Activated effector memory CD4-positive, alpha-beta T cell treated with Interleukin-2 at 50 U/mL for 16 hours (primary cell): Measurements from ENCODE around the gene EPO.
"Not testable (repeated sequence)": the region's sequence is repeated elsewhere in the genome, so short reads cannot be mapped to it uniquely, and the experiment has no call there.

ENCODE experiments used
- DNase-seq: peaks from one replicate; pipeline ENCODE4 v3.0.0-alpha.2; 2020

EPO gene

DNA sequence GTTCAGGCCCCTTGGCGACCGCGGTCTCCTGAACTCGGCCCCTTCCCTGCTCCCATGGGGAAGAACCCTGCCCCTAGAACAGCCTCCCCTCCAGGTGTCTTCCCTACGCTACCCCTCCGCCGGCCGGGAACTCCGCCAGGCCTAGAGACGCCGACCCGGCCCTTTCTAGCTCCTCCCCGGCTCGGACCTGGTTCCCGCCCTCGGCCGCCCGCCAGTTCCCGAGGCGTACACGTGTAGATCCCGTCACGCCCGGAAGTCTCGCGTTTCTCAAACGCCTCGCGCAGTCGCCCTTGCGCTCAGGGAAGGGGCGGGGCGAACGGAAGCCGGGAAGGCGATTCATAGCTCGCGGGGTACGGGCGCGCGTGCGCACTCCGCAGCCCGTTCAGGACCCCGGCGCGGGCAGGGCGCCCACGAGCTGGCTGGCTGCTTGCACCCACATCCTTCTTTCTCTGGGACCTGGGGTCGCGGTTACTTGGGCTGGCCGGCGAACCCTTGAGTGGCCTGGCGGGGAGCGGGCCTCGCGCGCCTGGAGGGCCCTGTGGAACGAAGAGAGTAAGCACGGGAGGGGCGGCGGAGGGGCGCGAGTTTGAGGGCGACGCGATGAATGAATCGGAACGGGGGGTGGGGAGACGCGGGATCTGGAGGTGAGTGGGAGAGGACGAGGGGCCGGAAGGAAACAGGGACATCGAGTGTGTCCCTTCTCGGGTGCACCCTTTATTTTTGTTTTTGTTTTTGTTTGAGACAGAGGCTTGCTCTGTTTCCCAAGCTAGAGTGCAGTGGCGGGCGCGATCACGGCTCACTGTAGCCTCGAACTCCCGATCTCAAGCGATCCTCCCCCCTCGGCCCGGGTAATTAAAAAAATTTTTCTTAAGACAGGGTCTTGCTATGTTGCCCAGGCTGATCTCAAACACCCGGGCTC, 14.3 kb upstream of the EPO start, which contains the start of gene POP7:
Gene POP7, plus strand, starts transcription at position 369 of the 919 bp plus-strand sequence. CDS start 710 bp downstream, outside the sequence.
- peak; percentile 97 for DNase-seq

DNA sequence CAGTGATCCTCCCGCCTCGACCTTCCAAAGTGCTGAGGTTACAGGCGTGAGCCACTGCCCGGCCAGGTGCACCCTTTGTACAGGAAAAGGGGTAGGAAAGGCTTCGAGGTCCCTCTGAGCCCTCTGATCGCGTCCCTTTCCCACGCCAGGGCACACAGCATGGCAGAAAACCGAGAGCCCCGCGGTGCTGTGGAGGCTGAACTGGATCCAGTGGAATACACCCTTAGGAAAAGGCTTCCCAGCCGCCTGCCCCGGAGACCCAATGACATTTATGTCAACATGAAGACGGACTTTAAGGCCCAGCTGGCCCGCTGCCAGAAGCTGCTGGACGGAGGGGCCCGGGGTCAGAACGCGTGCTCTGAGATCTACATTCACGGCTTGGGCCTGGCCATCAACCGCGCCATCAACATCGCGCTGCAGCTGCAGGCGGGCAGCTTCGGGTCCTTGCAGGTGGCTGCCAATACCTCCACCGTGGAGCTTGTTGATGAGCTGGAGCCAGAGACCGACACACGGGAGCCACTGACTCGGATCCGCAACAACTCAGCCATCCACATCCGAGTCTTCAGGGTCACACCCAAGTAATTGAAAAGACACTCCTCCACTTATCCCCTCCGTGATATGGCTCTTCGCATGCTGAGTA, 13.5 kb upstream of the EPO start:
- no peak for DNase-seq

DNA sequence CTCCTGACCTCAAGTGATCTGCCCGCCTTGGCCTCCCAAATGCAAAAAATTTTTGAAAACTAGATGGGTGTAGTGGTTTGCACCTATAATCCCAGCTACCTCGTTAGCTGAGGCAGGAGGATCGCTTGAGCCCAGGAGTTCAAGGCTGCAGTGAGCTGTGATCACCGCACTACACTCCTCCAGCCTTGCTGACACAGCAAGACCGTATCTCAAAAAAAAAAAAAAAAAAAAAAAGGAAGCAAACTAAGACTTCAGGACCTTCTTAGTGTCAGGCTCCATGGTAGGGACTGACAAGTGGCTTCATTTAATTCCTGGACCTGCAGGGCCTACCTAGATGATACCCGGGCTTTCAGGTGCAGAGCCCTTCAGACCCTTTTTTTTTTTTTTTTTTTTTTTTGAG, 11.9 kb upstream of the EPO start:
- no peak for DNase-seq

DNA sequence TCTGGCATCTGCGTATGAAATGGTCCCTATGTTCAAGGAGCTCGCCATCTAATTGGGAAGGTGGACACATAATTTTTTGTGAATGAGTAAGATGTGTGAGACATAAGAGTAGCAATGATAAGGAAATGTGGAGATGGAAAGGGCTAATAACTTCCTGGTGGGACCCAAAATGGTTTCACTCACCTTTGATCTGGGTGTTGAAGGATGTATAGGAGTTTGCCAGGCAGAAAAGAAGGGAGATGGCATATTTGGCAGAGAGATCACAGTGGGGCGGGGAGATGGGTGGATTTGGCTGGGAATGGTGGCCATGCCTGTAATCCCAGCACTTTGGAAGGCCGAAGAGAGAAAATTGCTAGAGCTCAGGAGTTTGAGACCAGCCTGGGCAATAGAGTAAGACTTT, 9.8 kb upstream of the EPO start:
- DNase-seq, result no peak

DNA sequence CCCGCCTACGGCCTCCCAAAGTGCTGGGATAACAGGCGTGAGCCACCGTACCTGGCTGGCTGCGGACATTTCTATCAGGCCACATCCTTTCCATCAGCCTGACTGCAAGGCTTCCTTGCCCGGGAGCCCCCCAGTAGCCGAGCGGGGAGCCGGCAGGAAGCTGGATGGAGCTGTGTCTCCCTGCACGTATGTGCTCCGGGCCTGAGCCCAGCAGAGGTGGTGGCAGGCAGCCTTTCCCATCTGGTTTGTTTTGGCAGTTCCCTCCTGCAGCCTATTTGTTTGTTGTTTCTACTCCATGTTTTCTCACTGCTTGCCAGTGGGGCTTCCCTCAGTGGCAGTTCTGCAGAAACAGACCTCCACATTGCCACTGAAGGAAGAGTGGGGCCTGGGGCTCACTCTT, 8.9 kb upstream of the EPO start:
- no peak for DNase-seq

DNA sequence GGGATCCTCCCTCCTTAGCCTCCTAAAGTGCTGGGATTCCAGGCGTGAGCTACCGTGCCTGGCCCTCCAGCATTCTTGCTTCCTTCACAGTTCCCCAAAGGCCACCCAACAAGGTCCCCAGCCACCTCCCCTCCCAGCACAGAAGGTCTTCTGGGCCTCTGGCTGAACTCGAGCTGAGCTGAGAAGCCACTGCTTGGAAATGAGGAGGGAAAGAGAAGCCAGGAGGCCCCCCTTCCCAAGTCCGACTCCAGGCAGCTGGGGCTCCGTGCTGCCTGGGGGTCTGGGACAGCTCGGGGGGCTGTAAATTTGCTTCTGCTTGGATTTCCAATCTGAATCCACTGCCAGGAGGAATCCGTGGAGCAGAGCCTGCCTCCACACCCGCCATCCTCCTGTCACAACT, 5.5 kb upstream of the EPO start:
- DNase-seq, result no peak

DNA sequence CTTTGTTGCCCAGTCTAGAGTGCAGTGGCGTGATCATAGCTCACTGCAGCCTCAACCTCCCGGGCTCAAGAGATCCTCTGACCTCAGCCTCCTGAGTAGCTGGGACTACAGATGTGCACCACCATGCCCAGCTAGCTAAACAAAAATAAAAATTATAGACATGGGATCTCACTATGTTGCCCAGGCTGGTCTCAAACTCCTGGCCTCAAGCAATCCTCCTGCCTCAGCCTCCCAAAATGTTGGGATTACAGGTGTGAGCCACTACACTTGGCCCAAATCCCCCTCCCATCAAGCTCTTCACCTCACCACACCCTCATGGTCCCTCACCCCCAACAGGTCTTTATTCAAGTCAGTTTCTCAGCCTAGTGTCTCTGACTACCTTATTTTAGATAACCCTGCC, 3.2 kb upstream of the EPO start:
- DNase-seq, result not testable (repeated sequence)

DNA sequence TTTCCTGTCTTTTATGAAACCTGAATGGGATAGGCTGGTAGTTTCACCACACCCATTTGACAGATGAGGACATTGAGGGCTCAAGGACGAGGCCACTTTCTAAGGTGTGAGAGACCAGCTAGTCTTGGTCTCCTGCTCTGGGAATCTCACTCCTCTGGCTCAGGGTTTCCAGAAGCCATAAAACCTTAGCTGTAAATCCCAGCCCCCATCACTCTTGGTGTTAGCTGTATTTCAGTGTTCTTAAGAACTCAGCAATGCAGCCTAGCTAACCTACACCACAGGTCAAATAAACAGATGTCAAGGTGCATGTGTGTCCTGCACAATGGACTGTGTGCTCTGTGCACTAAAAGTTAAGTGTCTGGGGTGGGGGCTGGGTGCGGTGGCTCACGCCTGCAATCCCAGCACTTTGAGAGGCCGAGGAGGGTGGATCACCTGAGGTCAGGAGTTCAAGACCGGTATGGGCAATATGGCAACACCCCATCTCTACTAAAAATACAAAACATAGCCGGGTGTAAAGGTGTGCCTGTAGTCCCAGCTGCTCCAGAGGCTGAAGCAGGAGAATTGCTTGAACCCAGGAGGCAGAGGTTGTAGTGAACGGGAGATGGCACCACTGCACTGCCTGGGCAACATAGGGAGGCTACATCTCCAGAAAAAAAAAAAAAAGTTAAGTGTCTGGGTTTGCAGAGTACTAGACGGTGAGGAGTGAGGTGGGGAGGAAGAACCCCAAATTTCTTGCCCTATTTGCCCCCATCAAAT, 567 bp upstream of the EPO start:
- no peak for DNase-seq

DNA sequence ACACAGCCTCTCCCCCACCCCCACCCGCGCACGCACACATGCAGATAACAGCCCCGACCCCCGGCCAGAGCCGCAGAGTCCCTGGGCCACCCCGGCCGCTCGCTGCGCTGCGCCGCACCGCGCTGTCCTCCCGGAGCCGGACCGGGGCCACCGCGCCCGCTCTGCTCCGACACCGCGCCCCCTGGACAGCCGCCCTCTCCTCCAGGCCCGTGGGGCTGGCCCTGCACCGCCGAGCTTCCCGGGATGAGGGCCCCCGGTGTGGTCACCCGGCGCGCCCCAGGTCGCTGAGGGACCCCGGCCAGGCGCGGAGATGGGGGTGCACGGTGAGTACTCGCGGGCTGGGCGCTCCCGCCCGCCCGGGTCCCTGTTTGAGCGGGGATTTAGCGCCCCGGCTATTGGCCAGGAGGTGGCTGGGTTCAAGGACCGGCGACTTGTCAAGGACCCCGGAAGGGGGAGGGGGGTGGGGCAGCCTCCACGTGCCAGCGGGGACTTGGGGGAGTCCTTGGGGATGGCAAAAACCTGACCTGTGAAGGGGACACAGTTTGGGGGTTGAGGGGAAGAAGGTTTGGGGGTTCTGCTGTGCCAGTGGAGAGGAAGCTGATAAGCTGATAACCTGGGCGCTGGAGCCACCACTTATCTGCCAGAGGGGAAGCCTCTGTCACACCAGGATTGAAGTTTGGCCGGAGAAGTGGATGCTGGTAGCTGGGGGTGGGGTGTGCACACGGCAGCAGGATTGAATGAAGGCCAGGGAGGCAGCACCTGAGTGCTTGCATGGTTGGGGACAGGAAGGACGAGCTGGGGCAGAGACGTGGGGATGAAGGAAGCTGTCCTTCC, 620 bp downstream of the EPO start:
- no peak for DNase-seq

DNA sequence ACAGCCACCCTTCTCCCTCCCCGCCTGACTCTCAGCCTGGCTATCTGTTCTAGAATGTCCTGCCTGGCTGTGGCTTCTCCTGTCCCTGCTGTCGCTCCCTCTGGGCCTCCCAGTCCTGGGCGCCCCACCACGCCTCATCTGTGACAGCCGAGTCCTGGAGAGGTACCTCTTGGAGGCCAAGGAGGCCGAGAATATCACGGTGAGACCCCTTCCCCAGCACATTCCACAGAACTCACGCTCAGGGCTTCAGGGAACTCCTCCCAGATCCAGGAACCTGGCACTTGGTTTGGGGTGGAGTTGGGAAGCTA, 1.2 kb downstream of the EPO start:
- no peak for DNase-seq

DNA sequence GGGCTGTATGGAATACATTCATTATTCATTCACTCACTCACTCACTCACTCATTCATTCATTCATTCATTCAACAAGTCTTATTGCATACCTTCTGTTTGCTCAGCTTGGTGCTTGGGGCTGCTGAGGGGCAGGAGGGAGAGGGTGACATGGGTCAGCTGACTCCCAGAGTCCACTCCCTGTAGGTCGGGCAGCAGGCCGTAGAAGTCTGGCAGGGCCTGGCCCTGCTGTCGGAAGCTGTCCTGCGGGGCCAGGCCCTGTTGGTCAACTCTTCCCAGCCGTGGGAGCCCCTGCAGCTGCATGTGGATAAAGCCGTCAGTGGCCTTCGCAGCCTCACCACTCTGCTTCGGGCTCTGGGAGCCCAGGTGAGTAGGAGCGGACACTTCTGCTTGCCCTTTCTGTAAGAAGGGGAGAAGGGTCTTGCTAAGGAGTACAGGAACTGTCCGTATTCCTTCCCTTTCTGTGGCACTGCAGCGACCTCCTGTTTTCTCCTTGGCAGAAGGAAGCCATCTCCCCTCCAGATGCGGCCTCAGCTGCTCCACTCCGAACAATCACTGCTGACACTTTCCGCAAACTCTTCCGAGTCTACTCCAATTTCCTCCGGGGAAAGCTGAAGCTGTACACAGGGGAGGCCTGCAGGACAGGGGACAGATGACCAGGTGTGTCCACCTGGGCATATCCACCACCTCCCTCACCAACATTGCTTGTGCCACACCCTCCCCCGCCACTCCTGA, 2.4 kb downstream of the EPO start:
- no peak for DNase-seq

DNA sequence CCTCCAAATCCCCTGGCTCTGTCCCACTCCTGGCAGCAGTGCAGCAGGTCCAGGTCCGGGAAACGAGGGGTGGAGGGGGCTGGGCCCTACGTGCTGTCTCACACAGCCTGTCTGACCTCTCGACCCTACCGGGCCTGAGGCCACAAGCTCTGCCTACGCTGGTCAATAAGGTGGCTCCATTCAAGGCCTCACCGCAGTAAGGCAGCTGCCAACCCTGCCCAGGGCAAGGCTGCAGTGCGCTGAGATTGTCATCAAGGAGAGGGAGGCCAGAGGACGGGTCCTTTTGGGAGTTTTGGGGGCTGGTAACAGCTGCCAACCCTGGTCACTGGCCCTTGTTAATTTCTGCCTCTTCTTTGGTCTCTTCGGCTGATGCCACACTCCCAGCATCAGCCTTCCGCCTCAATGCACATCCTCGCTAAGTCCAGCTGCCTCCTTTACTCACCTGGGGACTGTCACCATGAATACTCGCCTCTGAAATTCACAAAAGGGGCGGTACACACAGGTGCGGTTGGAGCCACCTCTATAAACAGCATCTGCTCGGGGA, 3.5 kb downstream of the EPO start:
- DNase-seq, result no peak

DNA sequence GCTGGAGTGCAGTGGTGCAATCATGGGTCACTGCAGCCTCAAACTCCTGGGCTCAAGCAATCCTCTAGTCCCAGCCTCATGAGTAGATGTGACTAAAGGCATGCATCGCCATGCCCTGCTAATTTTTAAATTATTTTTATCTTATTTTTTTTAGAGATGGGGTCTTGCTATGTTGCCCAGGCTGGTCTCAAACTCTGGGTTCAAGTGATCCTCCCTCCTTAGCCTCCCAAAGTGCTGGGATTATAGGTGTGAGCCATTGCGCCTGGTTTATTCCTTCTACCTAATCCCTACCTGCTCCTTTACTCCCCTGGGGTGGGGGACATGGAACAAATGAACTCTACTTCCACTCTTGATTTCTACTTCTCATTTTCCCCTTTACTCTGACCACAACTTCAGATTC, 4.1 kb downstream of the EPO start:
- DNase-seq, result not testable (repeated sequence)

DNA sequence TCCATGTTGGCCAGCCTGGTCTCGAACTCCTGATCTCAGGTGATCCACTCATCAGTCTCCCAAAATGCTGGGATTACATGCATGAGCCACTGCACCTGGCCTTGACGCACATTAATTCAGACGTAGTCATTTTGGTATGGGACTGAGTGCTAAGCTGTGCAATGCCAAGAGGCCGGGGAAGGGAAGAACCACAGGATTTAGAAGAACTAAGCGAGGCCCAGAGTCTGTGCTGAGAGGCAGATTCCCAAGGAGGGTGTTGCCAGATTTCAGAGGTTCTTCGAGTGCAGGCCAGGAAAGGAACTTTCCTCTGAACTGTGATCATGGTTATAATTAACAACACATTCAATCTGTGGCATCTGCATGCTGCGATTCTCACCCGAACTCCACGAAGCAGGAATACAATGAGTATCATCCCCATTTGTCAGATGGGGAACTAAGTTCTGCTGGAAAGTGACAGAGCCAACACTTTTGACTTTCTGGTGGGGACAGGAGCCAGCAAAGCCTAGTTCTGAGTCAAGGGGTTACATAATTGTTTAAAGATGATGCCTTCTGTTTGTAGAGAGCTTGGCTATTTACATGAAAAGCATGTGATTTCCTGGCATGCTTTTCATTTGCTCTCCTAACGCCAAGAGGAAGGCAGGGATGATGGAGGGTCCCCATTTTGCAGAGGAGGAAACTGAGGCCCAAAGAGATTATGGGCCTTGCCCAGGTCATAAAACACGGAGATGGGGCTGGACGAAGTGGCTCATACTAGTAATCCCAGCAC, 6.9 kb downstream of the EPO start:
- DNase-seq, result no peak

DNA sequence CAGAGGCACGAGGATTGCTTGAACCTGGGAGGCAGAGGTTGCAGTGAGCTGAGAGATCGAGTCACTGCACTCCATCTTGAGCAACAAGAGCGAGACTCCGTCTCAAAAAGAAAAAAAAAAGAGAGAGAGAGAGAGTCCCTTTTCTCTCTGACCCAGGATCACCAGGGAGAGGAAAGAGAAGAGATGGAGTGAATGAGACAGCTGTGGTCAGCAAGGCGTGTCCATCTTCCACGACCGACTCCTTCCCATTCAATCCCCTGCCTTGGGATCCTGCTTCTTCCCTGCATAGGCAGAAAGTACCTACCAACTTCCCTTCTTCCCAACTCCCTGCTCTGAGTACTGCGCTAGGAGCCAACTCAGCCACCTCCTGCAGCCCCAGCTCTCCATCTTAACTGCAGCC, 7.9 kb downstream of the EPO start:
- no peak for DNase-seq

DNA sequence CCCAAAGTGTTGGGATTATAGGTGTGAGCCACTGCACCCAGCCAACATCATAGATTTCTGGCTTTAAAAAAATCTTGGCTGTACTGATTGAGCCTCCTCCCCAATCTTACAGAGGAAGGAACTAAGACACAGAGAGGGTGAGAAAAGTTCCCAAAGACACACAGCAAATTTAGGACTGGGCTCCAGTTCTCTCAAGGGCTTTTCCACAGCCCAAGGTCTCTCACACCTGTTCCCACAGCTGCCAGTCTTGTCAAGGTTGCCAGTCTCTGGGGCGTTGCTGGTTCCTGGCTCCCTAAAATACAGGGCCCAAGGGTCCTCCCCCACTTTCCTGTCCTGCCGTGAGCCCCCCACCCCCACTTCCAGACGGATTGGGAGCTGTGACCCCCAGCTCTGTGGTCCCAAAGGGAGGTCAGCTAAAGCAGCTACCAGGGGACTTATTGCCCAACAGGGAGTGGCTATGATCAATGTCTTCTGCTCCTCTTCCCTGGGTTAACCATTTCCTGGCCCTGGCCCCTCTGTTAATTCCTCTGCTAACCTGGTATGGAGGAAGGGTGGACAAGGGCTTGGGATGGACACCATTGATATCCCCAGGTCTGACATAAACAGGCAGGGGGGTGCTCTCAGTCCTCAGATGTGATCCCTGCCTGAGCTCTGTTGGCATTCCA, 10.0 kb downstream of the EPO start:
- no peak for DNase-seq

DNA sequence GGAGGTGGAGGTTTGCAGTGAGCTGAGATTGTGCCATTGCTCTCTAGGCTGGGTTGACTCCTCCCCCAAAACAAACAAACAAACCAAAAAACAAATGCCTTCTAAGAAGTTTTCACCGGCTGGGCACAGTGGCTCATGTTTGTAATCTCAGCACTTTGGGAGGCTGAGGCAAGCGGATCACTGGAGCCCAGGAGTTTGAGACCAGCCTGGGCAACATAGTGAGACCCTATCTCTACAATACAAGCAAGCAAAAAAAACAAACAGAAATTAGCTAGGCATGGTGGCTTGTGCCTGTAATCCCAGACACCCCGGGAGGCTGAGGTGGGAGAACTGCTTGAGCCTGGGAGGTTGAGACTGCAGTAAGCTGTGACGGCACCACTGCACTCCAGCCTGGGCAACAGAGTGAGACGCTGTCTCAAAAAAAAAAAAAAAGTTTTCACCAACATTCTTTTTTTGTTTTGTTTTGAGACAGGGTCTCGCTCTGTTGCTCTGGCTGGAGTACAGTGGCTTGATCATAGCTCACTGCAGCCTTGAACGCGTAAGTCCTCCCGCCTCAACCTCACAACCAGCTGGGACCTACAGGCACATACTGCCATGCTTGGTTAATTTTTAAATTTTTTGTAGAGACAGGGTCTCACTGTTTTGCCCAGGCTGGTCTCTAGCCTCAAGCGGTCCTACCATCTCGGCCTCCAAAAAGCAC, 11.8 kb downstream of the EPO start:
- DNase-seq, result no peak

DNA sequence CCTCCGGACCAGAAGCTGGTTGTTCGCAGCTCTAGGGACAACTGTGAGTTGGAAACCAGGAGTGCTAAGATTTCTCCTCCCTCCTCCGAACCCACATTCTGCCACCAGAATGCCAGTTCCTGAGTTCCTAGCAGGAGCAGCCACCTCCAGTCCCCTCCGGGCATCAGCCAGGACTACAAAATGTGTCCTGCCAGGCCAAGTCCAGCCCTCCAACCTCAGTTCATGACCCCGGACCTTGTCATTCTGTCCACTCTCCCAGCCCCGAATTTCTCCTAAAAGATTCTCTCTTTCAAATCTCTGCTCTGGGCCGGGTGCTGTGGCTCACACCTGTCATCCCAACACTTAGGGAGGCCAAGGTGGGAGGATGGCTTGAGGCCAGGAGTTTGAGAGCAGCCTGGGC, 15.5 kb downstream of the EPO start:
- no peak for DNase-seq

DNA sequence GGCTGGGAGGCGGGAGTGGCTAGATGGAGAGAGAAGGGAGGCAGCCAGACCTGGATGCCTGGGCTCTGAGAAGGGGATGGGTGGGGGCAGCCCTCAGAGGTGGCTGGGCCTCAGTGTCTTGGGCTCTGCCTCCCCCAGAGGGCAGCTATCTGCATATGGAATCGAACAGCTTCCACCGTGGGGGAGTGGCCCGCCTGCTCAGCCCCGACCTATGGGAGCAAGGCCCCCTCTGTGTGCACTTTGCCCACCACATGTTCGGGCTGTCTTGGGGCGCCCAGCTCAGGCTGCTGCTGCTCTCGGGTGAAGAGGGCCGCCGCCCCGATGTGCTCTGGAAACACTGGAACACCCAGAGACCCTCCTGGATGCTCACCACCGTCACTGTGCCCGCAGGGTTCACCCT, 16.4 kb downstream of the EPO start:
- no peak for DNase-seq

DNA sequence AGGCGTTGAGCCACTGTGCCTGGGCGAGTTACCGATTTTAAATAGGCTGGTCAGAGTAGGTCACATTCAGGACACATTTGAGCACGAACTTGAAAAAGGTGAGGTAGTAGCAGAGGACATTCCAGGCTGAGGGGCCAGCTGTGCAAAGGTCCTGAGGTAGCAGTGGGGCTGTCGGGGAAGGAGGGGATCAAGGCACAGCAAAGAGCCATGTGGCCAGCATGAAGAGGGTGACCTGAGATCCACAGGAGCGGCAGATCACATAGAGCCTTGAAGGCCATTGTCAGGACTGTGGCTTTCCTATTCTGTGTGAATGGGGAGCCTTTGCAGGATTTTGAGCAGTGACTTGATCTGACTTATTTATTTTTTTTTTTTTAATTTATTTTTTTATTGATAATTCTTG, 19.7 kb downstream of the EPO start:
- DNase-seq, result no peak
